GM19397 (cell line): Measurements from ENCODE around the gene IFNA16.
"Not testable (repeated sequence)": the region's sequence is repeated elsewhere in the genome, so short reads cannot be mapped to it uniquely, and the experiment has no call there.

Experiments used
- ATAC-seq: cut with Tn5 transposase; IDR thresholded peaks from one replicate; pipeline ENCODE4 v1.9.1; 2021; ENCODE audit warnings: mild to moderate bottlenecking, moderate library complexity; ENCODE audit not compliant: unreplicated experiment

The IFNA16 gene

GRCh38 chr9:21217211-21217610 lies at the start of gene IFNA16:
Gene IFNA16 (minus strand): TSS chr9:21217311. CDS start chr9:21217305, 6 bp downstream.
- ATAC-seq: not testable (repeated sequence)

GRCh38 chr9:21265421-21266189 lies 48.5 kb upstream of the IFNA16 start:
- ATAC-seq: peak; percentile 60

- ATAC-seq: peak; percentile 51
Measured at GRCh38 chr9:21255538-21256212, 38.6 kb upstream of the IFNA16 start.

GRCh38 chr9:21252721-21253547 lies 35.8 kb upstream of the IFNA16 start:
- ATAC-seq: no peak

GRCh38 chr9:21251638-21252037 lies 34.5 kb upstream of the IFNA16 start:
- ATAC-seq: no peak

GRCh38 chr9:21251190-21251589 lies 34.1 kb upstream of the IFNA16 start:
- ATAC-seq: no peak

GRCh38 chr9:21244836-21245235 lies 27.7 kb upstream of the IFNA16 start:
- ATAC-seq: no peak

- ATAC-seq: no peak
Measured at GRCh38 chr9:21239911-21240310, 22.8 kb upstream of the IFNA16 start, which contains the start of gene IFNA14. Gene IFNA14 (minus strand): TSS chr9:21240005. CDS start chr9:21239935, 70 bp downstream.

GRCh38 chr9:21236360-21236714 lies 19.2 kb upstream of the IFNA16 start:
- ATAC-seq: peak; percentile 36

- ATAC-seq: peak; percentile 82
Measured at GRCh38 chr9:21235468-21236359, 18.6 kb upstream of the IFNA16 start.

GRCh38 chr9:21234153-21234687 lies 17.1 kb upstream of the IFNA16 start:
- ATAC-seq: no peak

GRCh38 chr9:21233258-21233657 lies 16.1 kb upstream of the IFNA16 start:
- no peak for ATAC-seq

GRCh38 chr9:21228122-21228521 lies 11.0 kb upstream of the IFNA16 start, which contains the start of gene IFNA17:
Gene IFNA17 (minus strand): TSS chr9:21228222. CDS start chr9:21228173, 49 bp downstream.
- no peak for ATAC-seq

GRCh38 chr9:21213411-21214326 lies 3.4 kb downstream of the IFNA16 start:
- ATAC-seq: not testable (repeated sequence)

- ATAC-seq: not testable (repeated sequence)
Measured at GRCh38 chr9:21212160-21212559, 5.0 kb downstream of the IFNA16 start.

- not testable (repeated sequence) for ATAC-seq
Measured at GRCh38 chr9:21210782-21211181, 6.3 kb downstream of the IFNA16 start.

GRCh38 chr9:21210311-21210710 lies 6.8 kb downstream of the IFNA16 start:
- no peak for ATAC-seq

GRCh38 chr9:21207043-21207442 lies 10.1 kb downstream of the IFNA16 start, which contains the start of gene IFNA10:
Gene IFNA10 (minus strand): TSS chr9:21207143. CDS start chr9:21207097, 46 bp downstream.
- not testable (repeated sequence) for ATAC-seq

- ATAC-seq: no peak
Measured at GRCh38 chr9:21205204-21205603, 11.9 kb downstream of the IFNA16 start.
